ENCODE measurements around the gene CSF1. TPM values are rescaled to one million over a fixed set of nuclear protein-coding genes. Genes with fewer than 3 reads are reported as not detected.
A peak's percentile ranks its signal among the peaks of the same experiment; 100 is the strongest.

CSF1 gene
- total RNA-seq, 3 donors from 2014 or later = 28.2 to 54.7 (median 54.4) TPM

GRCh38 chr1:109901141-109901523, 9.5 kb upstream of the CSF1 start:
- DNase-seq (ENCODE audit: low spot score in 2 of 2) = no peak
- H3K4me3 ChIP-seq = no peak overlapping the region
- H3K4me1 ChIP-seq = no peaks in the 10 kb centered on the region
- no peaks in the 10 kb centered on the region for H3K36me3 ChIP-seq
- intact Hi-C loops (cut with DNase I; ENCODE audit: low total_unique reads) = loop anchor here (10.0 kb wide), 1 partner anchor 84 kb away; the partner anchor contains the start of gene AHCYL1
- H3K9me3 ChIP-seq = no peaks in the 10 kb centered on the region
- no peak for TF ChIP-seq CTCF (IDR thresholded peaks at IDR 0.05)
- no peak for TF ChIP-seq POLR2AphosphoS5 (IDR thresholded peaks at IDR 0.05)
- no peak for TF ChIP-seq POLR2A (IDR thresholded peaks at IDR 0.05)
- no peak overlapping the region for H3K27ac ChIP-seq
- H3K27me3 ChIP-seq = no peaks in the 10 kb centered on the region

- H3K27ac ChIP-seq = no peak overlapping the region
- H3K9me3 ChIP-seq = no peaks in the 10 kb centered on the region
- H3K4me3 ChIP-seq = no peak overlapping the region
- intact Hi-C loops (cut with DNase I; ENCODE audit: low total_unique reads) = loop anchor here (10.0 kb wide), 1 partner anchor 83 kb away; the partner anchor contains the start of gene AHCYL1
- DNase-seq (ENCODE audit: low spot score in 2 of 2) = peak in 1 of 2 donors; percentile 72
- TF ChIP-seq CTCF (IDR thresholded peaks at IDR 0.05) = no peak
- no peak for TF ChIP-seq POLR2A (IDR thresholded peaks at IDR 0.05)
- TF ChIP-seq POLR2AphosphoS5 (IDR thresholded peaks at IDR 0.05) = no peak
- H3K27me3 ChIP-seq = no peaks in the 10 kb centered on the region
- no peaks in the 10 kb centered on the region for H3K36me3 ChIP-seq
- no peaks in the 10 kb centered on the region for H3K4me1 ChIP-seq
Observed at GRCh38 chr1:109901524-109902145, 9.0 kb upstream of the CSF1 start.

GRCh38 chr1:109902204-109902985, 8.3 kb upstream of the CSF1 start:
- no peak overlapping the region for H3K4me3 ChIP-seq
- TF ChIP-seq POLR2AphosphoS5 (IDR thresholded peaks at IDR 0.05) (no peak), CTCF (IDR thresholded peaks at IDR 0.05) (no peak), POLR2A (IDR thresholded peaks at IDR 0.05) (no peak)
- intact Hi-C loops (cut with DNase I; ENCODE audit: low total_unique reads) = loop anchor here (10.0 kb wide), 1 partner anchor 82 kb away; the partner anchor contains the start of gene AHCYL1
- DNase-seq (ENCODE audit: low spot score in 2 of 2) = no peak
- H3K4me1 ChIP-seq = no peaks in the 10 kb centered on the region
- no peaks in the 10 kb centered on the region for H3K27me3 ChIP-seq
- H3K36me3 ChIP-seq = no peaks in the 10 kb centered on the region
- no peak overlapping the region for H3K27ac ChIP-seq
- no peaks in the 10 kb centered on the region for H3K9me3 ChIP-seq

GRCh38 chr1:109903376-109903930, 7.2 kb upstream of the CSF1 start:
- no peaks in the 10 kb centered on the region for H3K36me3 ChIP-seq
- no peak for DNase-seq (ENCODE audit: low spot score in 2 of 2)
- H3K27me3 ChIP-seq = no peaks in the 10 kb centered on the region
- no peak overlapping the region for H3K27ac ChIP-seq
- H3K4me1 ChIP-seq = no peaks in the 10 kb centered on the region
- H3K4me3 ChIP-seq = no peak overlapping the region
- no peak for TF ChIP-seq POLR2AphosphoS5 (IDR thresholded peaks at IDR 0.05)
- TF ChIP-seq CTCF (IDR thresholded peaks at IDR 0.05) = no peak
- no peaks in the 10 kb centered on the region for H3K9me3 ChIP-seq
- intact Hi-C loops (cut with DNase I; ENCODE audit: low total_unique reads) = loop anchor here (10.0 kb wide), 1 partner anchor 81 kb away; the partner anchor contains the start of gene AHCYL1

Data from breast epithelium (tissue), 4 donors.